GM19351 (cell line): ENCODE measurements around the gene MYCBP2.
A peak's percentile ranks its signal among the peaks of the same experiment; 100 is the strongest.
"Not testable (repeated sequence)": the region's sequence is repeated elsewhere in the genome, so short reads cannot be mapped to it uniquely, and the experiment has no call there.

ENCODE experiments used
- ATAC-seq: cut with Tn5 transposase; IDR thresholded peaks from one replicate; pipeline ENCODE4 v1.9.1; 2021; ENCODE audit warnings: mild to moderate bottlenecking, moderate library complexity; ENCODE audit not compliant: unreplicated experiment

Gene MYCBP2

DNA sequence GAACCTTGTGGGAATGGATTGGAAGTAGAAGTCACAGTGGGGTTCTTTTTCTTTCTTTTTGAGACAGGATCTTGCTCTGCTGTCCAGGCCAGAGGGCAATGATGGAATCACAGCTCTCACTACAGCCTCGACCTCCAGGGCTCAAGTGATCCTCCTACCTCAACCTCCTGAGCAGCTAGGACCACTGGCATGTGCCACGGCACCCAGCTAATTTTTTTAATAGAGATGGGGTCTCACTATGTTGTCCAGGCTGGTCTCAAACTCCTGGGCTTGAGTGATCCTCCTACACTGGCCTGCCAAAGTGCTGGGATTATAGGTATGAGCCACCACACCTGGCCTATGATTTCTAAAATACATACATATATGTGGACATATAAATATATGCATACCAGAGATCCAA is 111.4 kb downstream of the MYCBP2 start:
- no peak for ATAC-seq

DNA sequence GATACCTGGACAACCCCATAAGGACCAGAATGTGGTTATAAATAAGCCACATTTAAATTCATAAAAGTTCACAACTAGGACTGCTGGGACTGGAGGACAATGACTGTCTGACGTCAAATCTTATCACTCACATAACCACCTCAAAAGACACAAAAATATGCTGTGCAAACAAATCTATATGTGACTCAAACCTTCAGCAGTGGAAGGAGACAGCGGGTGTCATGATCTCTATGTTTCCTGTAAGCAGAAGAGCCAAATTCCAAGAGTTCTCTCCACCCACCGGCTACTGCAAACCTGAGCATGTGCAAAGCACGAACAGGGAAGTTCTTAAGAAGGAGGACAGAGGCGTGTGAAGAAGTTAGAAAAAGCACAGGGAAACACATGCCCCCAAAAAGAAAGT is 113.2 kb downstream of the MYCBP2 start:
- no peak for ATAC-seq

DNA sequence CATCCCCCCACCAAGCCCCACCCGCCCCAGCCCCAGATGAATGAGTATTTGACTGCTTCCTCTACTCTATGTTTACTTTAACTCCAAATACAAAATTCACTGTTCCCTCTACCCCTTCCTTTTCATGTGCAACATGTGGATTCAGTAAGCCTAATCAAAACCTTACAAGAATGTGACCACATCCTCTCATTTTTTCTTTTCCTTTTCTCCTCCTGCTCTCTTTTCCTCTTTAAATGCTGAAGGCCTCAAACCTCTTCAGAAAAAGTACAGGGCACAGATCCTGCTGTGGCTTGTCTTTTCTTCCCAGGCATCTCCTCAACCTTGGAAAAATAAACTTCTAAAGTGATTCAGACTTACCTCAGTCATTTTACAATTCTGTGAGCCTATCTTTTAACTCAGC is 119.0 kb downstream of the MYCBP2 start:
- ATAC-seq: no peak

DNA sequence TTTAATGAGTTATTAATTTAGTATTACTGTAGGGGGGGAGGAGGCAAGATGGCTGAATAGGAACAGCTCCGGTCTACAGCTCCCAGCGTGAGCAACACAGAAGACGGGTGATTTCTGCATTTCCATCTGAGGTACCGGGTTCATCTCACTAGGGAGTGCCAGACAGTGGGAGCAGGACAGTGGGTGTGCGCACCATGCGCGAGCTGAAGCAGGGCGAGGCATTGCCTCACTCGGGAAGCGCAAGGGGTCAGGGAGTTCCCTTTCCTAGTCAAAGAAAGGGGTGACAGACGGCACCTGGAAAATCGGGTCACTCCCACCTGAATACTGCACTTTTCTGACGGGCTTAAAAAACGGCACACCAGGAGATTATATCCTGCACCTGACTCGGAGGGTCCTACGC is 127.9 kb downstream of the MYCBP2 start:
- ATAC-seq: not testable (repeated sequence)

DNA sequence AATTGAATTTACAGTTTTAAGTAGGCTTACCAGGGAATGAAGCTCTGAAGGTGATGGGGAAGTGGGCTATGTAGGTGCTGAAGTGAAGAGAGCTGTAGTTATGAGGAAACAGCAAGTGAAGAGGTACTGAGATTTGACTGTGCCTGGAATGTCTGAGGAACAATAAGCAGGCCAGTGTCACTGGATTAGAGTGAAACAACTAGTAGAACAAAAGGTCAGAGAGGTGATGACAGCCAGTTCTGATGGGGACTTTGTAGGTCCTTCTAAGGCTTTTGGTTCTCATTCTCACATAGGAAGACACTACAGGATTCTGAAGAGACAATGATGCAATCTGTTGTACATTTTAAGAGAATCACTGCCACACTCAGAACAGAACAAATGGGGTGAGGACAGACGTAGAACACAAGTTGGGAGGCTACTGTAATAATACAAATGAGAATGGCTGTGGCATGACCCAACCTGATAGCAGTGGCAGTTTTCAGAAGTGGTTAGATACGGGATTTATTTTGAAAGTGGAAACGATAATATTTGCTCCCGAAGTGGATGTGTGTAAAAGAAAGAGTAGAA is 130.8 kb downstream of the MYCBP2 start:
- no peak for ATAC-seq

DNA sequence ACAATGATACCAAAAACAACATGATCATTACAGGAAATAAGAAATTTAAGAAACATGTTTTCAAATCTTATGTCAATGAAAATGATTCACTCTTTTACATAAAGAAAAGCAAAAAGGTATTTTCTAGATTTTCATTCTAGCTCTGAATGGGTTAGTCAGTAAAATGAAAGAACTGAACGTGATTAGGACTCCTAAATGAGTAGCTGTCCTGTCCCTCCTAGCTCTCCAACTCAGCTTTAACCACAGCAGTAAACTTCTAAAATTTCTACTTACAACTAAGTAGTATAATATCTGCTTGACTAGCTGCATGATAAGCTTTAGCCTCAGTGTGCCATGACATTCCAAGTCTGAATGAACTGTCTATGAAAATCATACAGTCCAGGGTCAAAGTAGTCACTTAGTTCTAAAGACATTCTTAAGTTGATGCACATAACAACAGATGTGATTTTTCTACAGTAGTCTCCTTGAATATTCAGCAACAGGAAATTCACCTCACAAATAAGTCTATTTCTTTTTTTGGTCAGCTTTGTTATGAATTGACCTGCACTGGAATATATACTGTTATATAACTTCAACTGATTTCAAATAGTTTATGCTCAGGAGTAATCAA is 136.4 kb downstream of the MYCBP2 start:
- no peak for ATAC-seq

DNA sequence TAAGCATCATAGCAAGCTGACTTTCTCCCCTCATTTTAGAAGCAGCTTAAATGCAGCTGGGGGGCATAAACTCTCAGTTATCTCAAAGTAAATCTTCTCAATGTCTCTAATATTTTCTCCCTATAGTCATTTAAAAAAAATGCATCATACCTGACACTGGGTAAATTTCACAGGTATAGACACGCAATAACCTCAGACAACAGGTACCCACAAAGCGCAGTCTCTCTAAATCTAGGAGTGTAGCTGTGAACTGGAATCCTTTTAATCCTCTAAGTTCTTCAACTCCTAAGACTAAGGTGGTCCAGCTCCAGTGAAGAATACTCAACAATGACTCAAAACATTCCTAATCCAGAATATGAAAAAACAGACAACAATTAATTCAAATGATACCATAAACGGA is 141.2 kb downstream of the MYCBP2 start:
- no peak for ATAC-seq

DNA sequence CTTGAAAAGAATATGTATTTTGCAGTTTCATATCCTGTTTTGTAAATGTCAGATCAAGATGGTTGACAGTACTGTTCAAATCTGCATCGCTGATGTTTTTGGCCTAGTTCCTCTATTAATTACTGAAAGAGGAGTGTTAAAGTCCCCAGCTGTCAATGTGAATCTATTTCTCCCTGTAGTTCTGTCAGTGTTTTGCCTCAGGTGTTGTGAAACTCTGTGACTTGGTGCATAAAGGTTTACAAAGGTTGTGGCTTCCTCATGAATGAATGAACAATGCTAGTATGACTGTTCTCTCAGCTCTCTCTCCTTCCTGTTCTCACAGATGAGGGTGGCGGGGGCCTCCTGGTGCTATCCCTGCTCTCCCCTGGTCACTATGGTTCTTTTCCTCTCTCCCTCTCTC is 142.4 kb downstream of the MYCBP2 start:
- ATAC-seq: peak; percentile 96

DNA sequence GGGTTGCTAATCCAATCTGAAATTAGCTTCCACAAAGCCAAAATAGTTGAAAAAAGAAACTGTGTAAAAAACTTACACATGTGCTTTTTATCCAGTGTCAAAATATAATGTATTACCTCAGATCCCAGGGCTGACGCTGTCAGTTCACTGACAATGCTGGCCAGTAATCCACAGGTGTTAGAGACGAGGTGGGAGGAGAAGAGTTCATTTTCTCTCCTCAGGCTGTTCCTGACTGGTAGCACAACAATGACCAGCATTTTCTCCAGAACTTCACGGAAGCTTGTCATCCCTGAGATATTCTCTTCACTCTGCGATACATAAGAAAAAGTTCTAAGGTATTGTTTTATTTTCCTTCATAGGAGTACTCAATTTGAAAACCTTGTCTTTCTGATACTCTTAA is 146.9 kb downstream of the MYCBP2 start:
- no peak for ATAC-seq

DNA sequence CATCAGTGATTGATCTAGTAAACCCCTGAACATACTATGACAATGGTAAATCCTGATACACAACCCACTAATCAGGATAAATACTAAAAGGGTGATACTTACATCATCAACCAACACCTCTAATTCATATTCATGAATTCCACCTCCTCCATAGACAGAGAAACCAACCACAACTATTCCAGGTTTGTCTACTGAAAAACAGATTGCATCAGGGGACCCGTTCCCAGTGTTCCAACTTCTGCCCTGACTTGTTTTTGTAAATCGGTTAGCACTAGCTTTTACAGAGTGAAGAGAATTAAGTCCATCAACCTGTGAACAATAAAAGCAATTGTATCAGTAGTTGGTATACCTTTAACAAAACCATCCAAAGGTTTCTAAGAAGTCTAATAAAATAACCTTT is 149.2 kb downstream of the MYCBP2 start:
- ATAC-seq: no peak

DNA sequence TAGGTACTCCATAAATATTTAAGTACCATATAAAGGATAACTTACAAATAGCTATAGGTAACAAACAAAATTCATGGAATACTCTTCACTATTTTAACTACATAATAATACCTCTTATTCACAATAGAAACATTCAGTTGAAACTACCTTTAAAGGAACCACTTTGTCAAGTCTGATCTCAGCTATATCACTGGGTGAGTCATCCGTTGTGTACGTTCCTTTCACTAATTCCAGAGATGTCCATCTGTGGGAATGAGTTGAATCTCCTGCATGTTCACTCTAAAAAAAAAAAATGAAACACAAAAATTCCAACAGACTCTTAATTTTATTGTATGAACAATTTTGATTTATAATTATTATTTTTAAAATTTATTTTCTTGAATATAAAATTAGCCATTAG is 150.5 kb downstream of the MYCBP2 start:
- ATAC-seq: no peak

DNA sequence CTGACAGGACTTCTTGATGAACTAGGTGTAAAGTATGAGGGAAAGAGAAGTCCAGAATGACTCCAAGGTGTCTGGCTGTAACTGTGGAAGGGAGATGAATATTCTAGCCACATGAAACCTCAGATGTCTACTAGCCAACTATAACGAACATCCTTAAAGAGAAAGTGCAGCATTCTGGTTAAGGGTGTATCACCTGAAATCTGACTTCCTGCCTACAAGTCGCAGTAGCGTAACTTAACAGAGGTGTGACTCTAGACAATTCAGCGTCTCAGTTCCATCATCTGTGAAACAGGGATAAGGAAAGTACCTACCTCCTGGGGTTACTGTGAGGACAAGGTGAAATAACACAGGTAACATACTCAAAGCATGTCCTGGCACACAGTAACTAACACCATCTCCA is 154.2 kb downstream of the MYCBP2 start:
- no peak for ATAC-seq

DNA sequence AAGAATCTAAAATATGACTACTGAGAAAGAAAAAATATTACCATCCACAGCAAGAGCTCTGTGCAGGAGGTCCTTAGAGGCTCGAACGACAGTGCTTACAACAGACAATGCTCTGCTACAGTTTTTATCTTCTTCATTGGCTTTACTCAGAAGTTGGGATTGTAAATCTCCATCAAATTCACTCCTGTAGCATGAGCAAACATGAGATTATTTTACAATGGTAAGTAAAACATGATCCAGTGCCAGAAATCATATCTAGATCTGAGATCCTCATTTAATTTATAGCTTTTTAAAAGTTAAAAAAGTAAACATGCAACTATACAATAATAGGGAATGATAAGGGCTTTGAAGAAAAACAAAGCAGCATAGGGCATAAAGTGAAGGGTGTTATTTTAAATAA is 155.4 kb downstream of the MYCBP2 start:
- no peak for ATAC-seq

DNA sequence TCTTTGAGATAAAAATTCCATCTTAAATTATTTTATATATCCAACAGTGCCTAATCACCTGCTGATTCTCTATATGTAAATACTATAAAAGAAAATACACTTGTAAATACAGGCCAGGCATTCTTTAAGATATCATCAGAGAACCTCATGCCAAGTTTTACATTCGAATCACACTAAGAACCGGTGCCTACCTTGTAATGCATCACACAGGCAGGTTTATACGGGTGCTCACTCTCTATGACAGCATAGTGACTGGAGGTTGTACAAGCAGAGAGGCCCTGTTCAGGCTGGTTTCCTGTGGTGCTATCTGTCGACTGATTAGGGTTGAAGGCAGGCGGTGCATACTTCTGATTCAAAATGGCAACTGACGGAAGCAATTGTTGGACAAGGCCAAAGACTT is 158.7 kb downstream of the MYCBP2 start:
- ATAC-seq: no peak

DNA sequence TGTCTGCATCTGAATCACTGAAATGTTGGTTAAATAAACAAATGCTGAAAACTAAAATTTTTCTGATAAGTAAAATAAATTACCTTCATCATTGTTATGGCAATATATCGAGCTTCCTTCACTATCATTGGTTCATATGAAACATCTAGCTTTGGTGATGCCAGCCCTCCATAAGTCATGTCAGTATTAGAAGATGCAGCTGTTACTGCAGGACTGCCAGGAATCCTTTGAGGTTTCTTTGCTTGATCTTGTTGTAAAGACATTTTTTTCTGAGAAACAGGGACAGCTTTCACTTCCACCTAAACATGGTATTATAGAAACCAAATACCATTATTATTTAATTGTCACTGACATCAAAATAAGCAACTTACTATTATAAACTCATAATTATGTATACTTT is 176.2 kb downstream of the MYCBP2 start:
- ATAC-seq: no peak

DNA sequence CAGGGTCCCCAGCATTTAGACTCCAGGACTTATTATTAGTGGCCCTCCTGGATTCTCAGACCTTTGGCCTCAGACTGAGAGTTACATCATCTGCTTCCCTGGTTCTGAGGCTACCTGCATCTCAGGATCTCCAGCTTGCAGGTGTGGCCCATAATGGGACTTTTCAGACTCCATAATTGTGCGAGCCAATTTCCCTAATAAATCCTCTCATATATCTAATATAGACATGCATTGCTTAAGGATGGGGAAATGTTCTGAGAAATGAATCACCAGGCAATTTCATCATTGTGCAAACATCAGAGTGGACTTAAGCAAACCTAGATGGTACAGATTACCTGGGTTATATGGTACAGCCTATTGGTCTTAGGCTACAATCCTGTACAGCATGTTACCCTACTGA is 183.5 kb downstream of the MYCBP2 start:
- ATAC-seq: no peak

DNA sequence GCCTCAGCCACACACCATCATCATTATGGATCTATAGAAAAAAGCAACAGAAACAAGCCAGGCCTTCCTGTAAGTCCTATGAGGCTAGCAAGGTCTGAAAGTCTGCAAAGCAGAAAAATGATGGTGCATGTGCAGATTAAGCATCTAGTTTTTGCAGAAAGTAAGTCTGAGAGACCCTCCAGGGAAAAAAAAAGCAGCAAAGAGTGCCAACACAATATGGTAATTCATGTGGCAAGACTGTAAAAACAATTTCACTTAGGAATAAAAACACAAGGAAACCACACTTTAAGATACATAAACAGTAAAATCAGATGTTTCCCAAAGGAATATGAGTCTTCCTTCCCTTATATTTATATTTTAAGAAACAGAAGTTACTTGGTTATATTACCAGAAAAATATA is 187.6 kb downstream of the MYCBP2 start:
- ATAC-seq: no peak

DNA sequence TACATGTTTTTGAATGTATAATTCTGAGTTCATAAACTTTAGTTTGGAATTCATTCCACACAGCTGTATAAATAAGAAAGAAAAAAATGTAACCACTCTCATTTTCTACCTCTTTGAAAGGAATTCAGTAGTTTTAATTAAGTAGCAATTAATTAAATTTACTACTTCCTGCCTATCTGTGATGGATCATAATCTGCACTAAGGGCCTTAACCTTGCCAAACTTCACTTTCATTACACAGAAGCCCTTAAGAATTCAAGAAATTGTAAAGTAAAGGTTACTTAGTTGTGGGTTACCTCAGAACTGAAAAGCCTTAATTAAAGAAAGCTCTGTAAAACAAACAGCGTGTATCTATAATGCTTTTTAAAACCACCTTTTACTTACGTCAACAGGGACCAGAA is 188.1 kb downstream of the MYCBP2 start:
- no peak for ATAC-seq

DNA sequence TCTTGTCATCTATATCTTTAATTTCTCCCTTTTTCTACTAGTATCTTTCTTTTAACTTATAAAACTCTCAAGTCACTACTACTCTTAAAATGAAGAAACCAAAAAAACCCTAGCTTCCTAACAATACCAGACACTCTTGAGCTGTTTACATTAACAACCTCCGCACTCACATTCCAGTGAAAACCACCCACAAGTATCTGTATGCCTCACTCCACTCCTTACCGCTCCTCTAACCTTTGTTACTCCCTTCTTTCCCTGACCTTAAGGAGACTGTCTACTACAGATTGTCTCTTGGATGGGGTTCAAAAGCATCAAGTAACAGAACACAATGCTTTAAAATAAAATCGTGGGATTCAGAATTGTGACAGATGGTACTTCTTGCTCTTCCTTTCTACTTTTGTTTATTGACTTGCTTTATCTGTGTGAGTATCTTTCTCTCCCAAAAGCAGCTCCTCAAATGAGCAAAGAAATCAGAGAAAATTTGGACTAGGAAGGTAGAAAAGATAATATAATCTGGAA is 189.9 kb downstream of the MYCBP2 start:
- ATAC-seq: no peak

DNA sequence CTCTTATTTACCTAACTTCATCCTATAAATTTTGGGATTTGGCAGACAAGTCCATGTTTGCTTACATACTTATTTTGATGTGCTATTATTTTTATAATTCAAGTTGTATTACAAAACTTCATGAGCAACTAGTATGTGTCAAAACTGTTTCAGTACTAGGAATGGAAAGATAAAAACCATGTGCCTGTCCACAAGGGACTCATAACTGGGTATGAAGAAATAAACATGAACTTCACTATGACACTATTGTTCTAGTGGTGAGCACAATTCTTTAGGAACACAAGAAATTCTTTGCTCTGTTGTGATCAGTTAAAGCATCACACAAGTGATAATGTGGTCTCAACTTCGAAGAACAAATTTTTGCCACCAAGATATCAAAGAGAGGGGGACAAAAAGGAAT is 202.5 kb downstream of the MYCBP2 start:
- no peak for ATAC-seq

DNA sequence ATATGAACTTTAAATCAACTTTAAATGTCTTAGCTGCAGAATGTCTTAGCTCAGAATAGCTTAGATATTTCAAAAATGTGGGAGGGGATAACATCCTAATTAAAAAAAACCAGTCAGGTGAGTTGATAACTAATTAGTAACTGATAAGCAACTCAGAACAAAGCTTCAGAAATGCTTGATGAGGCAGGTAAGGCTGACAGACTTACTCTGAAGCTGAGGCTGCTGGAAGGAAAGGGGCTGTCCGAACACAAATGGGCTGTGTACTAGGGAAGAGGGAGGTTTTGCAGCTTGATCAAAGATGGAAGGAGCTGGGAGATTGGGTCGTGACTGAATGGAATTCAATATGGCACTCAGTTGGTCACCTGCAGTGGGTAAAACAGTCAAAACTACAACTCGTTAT is 208.8 kb downstream of the MYCBP2 start:
- ATAC-seq: no peak

DNA sequence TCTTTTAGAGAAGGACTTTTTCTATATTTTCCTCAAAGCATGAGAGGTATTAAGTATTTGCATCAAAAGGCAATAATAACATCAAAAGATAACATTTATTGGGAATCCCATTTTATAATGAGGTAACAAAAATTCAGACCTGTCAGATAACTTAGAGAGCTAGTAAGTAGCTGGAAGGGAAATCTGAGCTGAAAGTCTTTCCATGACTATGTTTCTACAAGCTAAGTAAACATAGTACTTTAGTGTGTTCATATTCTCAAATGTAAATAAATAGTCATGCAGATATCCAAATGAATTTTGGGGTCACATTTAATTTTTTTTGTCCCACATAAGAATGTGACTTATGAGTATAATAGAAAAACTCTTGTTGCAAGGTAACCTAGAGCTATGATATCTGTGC is 212.6 kb downstream of the MYCBP2 start:
- no peak for ATAC-seq

DNA sequence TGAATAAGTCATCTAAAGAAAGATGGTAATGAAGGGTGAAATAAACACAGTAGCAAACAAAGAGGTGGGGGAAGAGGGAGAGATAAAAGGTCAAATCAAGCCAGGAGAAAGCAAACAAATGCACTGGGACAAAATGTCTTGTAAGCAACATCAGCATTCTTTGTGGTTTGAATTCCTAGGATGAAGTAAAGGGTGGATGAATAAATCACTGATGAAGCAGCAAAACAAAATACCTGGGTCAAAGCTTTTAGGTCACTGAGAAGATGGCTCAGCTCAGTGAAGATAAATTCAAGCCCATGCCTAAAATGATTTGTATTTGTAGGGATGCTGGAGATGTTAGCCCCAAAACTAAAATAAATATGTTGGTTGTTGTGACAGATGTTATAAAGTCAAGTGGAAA is 213.4 kb downstream of the MYCBP2 start:
- ATAC-seq: no peak
